GM18858 (cell line): ENCODE results near the gene FAM184A.
A peak's percentile ranks its signal among the peaks of the same experiment; 100 is the strongest.

Experiments
- ATAC-seq: cut with Tn5 transposase; IDR thresholded peaks from one replicate; pipeline ENCODE4 v1.9.1; 2021; ENCODE audit not compliant: unreplicated experiment

The FAM184A gene

GRCh38 chr6:119061215-119061614, 17.2 kb downstream of the FAM184A start:
- no peak for ATAC-seq

- ATAC-seq = no peak
Measured at GRCh38 chr6:119060255-119060907, 18.1 kb downstream of the FAM184A start.

DNA sequence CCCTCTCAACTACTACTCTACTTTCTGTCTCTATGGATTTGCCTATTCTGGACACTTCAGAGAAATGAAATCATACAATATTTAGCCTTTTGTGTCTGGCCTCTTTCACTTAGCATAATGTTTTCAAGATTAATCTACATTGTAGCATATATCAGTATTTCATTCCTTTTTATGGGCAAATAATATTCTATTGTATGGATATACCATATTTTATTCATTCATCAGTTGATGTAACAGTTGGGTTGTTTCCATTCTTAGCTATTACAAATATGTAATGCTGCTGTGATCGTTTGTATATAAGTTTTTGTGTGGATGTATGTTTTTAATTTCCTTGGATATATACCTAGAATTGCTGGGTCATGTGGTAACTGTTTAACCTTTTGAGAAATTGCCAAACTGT, 23.4 kb downstream of the FAM184A start:
- ATAC-seq = no peak

- ATAC-seq = no peak
Measured at GRCh38 chr6:119052987-119053386, 25.5 kb downstream of the FAM184A start.

- ATAC-seq = no peak
Measured at GRCh38 chr6:119052292-119052889, 26.1 kb downstream of the FAM184A start.

DNA sequence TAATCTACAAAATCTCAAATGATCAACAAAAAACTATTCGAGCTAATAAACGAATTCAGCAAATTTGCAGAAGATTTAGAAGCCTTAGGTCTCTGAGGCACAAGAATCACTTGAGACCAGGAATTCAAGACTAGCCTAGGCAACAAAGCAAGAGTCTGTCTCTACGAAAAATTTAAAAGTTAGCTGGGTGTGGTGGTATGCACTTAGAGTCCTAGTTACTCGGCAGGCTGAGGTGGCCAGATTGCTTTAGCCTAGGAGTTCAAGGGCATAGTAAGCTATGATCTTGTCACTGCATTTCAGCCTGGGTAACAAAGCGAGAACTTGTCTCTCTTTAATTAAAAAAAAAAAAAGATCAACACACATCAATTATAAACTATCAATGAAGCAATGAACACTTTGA, 34.2 kb downstream of the FAM184A start:
- no peak for ATAC-seq

DNA sequence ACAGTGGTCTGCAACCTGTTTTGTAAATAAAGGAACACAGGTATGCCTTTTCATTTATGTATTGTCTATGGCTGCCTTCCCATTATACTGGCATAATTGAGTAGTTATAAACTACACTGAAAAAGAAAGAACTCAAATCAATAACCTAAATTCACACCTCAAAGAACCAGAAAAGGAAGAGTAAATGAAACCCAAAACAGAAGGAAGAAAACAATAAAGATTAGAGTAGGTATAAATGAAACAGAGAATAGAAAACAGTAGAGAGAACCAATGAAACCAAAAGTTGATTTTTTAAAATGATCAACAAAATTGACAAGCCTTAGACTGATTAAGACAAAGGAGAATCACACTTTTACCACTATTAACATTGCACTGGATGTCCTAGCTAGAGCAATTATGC, 34.7 kb downstream of the FAM184A start:
- peak; percentile 58 for ATAC-seq

DNA sequence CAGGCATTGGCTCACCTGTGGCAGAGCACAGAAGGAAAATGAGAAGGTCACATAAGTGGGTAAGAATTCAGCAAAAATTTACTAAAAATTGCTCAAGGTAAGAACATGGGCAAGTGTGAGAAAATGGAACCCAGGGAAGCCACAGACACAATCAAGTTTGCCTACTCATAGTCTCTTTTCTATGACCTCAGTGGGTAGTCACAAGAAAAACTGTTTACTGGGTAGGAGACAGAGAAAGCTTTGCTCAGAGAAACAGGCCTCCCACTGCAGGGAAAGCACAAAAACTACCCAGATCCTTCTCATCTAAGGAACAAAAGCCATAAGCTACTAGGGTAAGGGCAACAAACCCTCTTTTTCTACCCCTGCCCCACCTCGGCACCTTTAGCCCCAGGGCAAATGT, 35.2 kb downstream of the FAM184A start:
- ATAC-seq = no peak

DNA sequence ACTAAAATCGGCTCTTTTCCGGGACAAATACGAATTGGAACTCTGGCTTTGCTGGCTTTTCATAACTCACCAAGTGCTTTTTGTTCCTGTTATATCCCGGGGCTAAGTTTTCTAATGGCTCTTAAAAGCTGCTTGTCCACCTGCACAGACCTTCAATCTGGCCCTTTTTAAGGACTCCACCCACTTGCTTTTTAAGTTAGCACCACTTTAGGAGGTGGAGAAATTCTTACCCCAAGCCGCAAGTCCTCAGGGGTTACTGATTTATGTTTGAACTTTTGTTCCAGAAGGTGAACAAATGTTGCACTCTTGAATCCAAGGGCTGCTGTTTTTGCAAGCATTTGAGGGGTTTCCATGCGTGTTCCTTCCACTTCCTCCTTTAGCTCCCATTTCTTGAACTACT, 37.8 kb downstream of the FAM184A start:
- ATAC-seq = no peak

GRCh38 chr6:119040229-119040628, 38.2 kb downstream of the FAM184A start:
- no peak for ATAC-seq

DNA sequence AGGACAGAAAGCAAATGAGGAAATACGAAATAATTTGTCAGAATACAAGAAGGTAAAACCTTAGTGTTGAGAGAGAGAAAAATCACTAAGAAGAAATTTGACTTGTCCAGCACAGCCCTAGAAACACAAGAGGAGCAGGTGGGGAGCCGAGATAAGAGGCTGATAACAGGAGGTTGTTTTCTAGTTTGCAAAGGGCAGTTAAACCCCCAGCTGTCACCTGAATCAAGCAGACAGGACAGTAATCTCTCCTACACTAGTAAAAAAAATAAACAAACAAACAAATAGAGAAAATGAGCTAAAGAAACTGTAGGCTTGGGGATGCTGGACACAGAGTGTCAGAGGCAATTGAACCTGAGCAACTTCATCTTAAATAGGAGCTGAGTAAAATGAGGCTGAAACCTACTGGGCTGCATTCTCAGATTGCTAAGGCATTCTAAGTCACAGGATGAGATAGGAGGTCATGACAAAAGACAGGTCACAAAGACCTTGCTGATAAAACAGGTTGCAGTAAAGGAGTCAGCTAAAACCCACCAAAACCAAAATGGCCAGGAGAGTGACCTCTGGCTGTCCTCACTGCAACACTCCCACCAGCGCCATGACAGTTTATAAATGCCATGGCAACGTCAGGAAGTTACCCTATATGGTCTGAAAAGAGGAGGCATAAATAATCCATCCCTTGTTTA, 40.4 kb downstream of the FAM184A start:
- ATAC-seq = no peak

DNA sequence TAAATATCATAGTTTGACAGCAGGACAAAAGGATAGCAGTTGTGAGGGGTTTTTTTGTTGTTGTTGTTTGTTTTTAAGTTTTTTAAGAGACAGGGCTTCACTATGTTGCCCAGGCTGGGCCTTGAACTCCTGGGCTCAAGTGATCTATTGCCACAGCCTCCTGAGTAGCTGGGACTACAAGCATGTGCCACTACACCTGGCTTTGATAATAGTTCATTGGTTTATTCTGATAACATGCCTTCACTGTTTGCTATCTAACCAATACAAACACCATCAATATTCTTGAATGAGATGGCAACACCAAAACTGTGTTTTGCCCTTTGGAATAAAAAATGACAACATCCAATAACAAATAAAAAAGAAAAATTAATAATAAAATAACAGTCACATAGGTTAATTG, 41.2 kb downstream of the FAM184A start:
- ATAC-seq = no peak

GRCh38 chr6:119036081-119036480, 42.4 kb downstream of the FAM184A start:
- no peak for ATAC-seq

DNA sequence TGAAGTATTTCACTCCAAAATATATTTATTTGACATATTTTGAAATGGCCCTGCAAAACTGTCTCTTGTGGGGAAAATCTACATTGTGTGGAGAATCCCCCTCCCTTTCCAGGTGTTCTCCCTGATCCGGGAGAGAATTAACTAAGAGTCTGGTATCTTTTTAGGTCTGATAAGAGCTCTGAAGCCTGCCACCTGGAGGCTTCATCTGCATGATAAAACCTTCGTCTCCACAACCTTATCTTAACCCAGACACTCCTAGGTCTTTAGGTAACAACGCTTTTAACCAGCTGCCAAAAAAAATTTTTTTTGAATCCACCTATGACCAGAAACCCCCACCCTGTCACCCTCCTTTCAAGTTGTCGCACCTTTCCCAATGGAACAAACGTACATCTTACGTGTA, 43.0 kb downstream of the FAM184A start:
- no peak for ATAC-seq

DNA sequence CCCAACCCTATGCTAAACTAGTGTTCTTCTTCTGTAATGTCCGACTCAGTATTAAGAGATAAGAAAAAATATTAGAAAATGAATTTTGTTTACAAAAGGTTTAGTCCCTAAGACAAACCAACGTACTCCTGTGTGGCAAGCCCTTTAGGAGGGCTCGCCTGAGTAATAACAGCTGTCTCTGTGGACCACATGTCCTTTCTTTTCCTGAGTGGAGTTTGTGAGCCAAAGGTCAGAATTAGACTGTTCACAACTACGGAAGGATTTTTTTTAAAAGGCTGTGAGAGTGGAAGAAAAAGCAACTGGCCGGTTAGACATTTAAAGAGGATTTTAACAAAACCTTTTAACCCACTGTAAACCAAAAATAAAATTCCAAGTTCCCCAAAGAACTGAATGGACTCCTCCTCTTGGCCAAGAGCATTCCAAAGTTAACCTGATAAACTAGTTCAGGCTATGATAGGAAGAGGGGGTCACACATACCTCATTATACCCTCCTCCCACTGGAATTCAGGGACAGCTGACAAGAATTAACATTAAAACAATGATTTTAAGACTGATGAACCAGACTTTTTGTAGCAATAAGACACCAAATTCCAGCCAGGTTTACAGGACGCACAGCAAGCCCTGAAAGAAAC, 43.5 kb downstream of the FAM184A start:
- ATAC-seq = no peak

- ATAC-seq = no peak
Measured at GRCh38 chr6:119032428-119032827, 46.0 kb downstream of the FAM184A start.

DNA sequence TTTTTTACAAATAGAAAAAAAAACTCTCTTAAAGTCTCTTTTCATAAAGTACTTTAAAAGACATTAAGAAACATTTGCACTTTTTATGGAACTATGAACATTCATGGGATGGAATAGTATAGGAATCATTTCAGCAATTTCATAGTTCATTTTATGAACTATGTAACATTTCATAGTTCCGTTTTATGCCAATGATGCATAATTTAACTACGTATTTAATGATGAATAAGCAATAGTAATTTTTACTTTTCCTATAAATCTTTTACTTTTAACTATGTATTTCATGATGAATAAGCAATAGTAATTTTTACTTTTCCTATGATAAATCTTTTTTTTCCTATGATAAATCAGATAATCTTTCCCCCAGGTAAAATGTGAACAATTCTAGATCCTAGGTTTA, 47.7 kb downstream of the FAM184A start:
- ATAC-seq = no peak

DNA sequence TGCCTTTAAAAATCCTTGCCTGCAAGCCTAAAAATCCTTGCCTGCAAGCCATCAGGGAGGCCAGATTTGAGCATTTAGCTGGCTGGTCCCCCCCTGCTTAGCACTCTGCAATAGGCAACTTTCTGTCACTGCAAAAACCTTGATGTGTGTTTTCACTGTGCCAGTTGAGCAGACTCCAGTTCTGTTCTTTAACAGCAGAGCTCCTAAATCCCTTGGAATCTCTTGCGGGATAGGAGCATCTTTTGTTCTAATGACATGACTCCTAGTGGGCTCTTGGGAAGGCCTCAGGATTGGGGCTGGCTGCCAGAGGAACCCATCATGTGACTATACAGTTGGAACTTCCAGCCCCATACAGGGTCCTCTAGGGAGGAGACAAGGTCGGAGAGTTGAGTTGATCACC, 50.4 kb downstream of the FAM184A start:
- no peak for ATAC-seq

DNA sequence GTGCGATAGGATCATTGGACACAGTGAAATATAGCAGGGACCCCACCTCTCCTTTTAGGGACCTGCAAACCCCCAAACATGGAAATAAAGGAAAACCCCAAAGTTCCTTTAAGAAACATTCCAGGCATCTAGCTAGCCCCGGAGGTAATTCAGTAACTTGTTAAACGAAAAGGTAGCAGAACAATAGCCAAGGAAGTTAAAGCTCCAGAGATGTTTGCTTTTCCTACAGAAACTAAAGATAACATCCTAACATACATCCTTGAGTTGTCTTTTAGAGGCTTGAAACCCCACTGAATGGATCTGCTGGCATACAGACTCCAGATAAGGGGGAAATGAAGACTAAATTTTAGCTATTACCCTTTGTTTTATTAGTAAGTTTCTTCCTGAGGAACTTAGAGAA, 51.0 kb downstream of the FAM184A start:
- ATAC-seq = no peak

GRCh38 chr6:119026822-119027221, 51.6 kb downstream of the FAM184A start:
- no peak for ATAC-seq

GRCh38 chr6:119025793-119026192, 52.7 kb downstream of the FAM184A start:
- ATAC-seq = no peak

GRCh38 chr6:119024111-119024510, 54.4 kb downstream of the FAM184A start:
- ATAC-seq = no peak
